GM21515 (cell line): ENCODE data around the gene ABCD3.
"Not testable (repeated sequence)": the region's sequence is repeated elsewhere in the genome, so short reads cannot be mapped to it uniquely, and the experiment has no call there.

ENCODE experiments used
- ATAC-seq: cut with Tn5 transposase; IDR thresholded peaks from one replicate; pipeline ENCODE4 v1.9.1; 2021; ENCODE audit not compliant: unreplicated experiment

The ABCD3 gene

GRCh38 chr1:94544706-94545490, 126.7 kb downstream of the ABCD3 start:
- ATAC-seq: no peak

GRCh38 chr1:94549706-94550105, 131.5 kb downstream of the ABCD3 start:
- no peak for ATAC-seq

- ATAC-seq: no peak
Observed at GRCh38 chr1:94550396-94550795, 132.2 kb downstream of the ABCD3 start.

GRCh38 chr1:94550800-94551241, 132.6 kb downstream of the ABCD3 start:
- no peak for ATAC-seq

- ATAC-seq: no peak
Observed at GRCh38 chr1:94551449-94551848, 133.3 kb downstream of the ABCD3 start.

- ATAC-seq: no peak
Observed at GRCh38 chr1:94552071-94552586, 133.9 kb downstream of the ABCD3 start.

GRCh38 chr1:94553323-94553730, 135.1 kb downstream of the ABCD3 start:
- no peak for ATAC-seq

- no peak for ATAC-seq
Observed at GRCh38 chr1:94553931-94554330, 135.7 kb downstream of the ABCD3 start.

GRCh38 chr1:94554580-94554979, 136.4 kb downstream of the ABCD3 start:
- ATAC-seq: no peak

GRCh38 chr1:94555091-94555490, 136.9 kb downstream of the ABCD3 start:
- ATAC-seq: no peak

- no peak for ATAC-seq
Observed at GRCh38 chr1:94559921-94560320, 141.7 kb downstream of the ABCD3 start.

- no peak for ATAC-seq
Observed at GRCh38 chr1:94560333-94560732, 142.1 kb downstream of the ABCD3 start.

GRCh38 chr1:94562519-94563260, 144.5 kb downstream of the ABCD3 start:
- ATAC-seq: no peak

- ATAC-seq: no peak
Observed at GRCh38 chr1:94565901-94566300, 147.7 kb downstream of the ABCD3 start.

- not testable (repeated sequence) for ATAC-seq
Observed at GRCh38 chr1:94566436-94566835, 148.2 kb downstream of the ABCD3 start.

- not testable (repeated sequence) for ATAC-seq
Observed at GRCh38 chr1:94567975-94568607, 149.9 kb downstream of the ABCD3 start.
